ENCODE data around the gene PPP1R14B. TPM values are rescaled to one million over a fixed set of nuclear protein-coding genes. Genes with fewer than 3 reads are reported as not detected.

PPP1R14B gene
- total RNA-seq, 1 donor from 2014 or later = 286 TPM

DNA sequence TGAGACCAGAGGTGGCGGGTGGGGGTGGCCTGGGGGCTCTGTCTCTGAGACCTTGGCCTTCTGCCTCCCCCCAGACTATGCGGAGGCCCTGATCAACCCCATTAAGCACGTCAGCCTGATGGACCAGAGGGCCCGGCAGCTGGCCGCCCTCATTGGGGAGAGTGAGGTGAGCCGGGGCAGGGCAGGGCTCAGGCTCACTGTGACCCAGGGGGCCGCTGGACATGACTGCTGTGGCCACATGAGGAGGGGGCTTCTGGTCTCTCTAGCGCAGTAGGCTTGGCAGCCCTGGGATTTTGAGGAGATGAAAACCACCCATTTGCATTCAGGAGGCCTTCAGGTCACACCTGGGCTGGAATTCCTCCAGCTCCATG lies 17.2 kb upstream of the PPP1R14B start:
- no peak overlapping the region for H3K27ac Mint-ChIP-seq (ENCODE audit: unreplicated experiment)
- TF ChIP-seq, protein P1, sequence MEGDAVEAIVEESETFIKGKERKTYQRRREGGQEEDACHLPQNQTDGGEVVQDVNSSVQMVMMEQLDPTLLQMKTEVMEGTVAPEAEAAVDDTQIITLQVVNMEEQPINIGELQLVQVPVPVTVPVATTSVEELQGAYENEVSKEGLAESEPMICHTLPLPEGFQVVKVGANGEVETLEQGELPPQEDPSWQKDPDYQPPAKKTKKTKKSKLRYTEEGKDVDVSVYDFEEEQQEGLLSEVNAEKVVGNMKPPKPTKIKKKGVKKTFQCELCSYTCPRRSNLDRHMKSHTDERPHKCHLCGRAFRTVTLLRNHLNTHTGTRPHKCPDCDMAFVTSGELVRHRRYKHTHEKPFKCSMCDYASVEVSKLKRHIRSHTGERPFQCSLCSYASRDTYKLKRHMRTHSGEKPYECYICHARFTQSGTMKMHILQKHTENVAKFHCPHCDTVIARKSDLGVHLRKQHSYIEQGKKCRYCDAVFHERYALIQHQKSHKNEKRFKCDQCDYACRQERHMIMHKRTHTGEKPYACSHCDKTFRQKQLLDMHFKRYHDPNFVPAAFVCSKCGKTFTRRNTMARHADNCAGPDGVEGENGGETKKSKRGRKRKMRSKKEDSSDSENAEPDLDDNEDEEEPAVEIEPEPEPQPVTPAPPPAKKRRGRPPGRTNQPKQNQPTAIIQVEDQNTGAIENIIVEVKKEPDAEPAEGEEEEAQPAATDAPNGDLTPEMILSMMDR (conservative IDR thresholded peaks at IDR 0.05) = no peak
- peak overlapping the region; percentile 38 for H3K4me3 Mint-ChIP-seq
- no peaks in the 10 kb centered on the region for H3K9me3 Mint-ChIP-seq
- peaks cover 18% of the 10 kb centered on the region for H3K4me1 Mint-ChIP-seq
- H3K36me3 Mint-ChIP-seq (ENCODE audit: low read depth) = peaks cover 13% of the 10 kb centered on the region
- no peaks in the 10 kb centered on the region for H3K27me3 Mint-ChIP-seq (ENCODE audit: low read depth)
- DNase-seq (ENCODE audit: low read depth, low spot score) = no peak

DNA sequence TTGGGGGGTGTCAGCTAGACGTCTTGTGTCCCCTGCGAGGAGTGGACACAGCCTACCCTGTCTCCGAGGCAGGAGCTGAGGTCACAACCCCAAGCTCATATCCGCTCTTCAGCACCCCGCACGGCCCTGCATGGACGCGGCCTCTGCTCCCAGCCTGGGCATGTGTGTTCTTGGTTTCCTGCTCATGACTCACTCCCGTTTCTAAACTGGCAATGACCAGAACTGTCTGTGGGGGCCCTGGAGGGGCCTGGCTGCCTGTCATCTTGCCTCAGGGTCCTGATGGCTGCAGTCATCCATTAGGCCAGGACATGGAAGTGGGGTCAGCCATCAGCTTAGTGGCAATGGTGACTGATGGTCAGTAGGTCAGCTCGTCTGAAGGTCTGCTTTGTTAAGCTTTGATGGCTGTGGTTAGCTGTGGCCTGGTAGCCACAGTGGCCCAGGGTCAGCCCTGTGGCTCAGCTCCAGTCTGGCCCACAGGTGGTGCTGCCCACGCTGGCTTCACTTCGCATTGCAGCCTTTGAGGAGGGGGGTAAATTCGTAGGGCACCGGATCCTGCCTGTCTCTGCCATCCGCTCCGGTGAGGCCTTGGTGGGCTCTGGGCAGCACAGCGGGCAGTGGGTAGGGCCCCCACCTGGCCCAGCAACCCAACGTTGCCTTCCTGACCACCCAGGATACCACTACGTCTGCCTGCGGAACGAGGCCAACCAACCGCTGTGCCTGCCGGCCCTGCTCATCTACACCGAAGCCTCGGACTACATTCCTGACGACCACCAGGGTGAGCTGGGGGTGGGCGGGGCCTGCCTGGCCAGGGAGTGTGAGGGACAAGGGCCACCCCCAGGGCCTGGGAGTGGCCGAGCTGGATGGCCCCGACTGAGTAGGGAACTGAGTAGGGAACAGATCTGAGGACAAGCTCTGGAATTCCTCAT lies 16.5 kb upstream of the PPP1R14B start:
- H3K27ac Mint-ChIP-seq (ENCODE audit: unreplicated experiment) = peak overlapping the region; percentile 97

DNA sequence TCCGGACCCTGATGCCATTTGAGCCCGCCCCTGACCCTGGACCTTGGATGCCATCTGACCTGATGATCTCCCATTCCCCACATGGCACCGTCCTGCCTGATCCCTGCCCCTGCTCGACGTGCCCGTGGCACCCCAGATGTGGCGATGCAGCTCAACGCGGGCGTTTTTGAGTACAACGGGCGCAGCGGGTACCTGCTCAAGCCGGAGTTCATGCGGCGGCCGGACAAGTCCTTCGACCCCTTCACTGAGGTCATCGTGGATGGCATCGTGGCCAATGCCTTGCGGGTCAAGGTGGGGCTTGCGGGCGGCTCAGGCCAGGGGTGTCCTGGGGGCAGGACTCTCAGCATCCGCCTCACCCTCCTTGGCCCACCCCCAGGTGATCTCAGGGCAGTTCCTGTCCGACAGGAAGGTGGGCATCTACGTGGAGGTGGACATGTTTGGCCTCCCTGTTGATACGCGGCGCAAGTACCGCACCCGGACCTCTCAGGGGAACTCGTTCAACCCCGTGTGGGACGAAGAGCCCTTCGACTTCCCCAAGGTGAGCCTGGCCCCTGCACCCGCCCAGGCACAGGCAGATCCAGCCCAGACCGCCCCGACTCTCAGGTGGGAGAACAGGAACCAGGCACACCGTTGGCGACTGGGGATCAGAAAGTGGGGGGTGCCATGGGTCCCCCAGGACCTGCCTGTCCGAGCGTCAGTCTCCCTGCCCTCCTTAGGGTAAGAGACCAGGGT lies 15.7 kb upstream of the PPP1R14B start:
- Mint-ChIP-seq H3K4me3 (no peak overlapping the region), H3K27ac (ENCODE audit: unreplicated experiment) (no peak overlapping the region), H3K4me1 (peaks cover 14% of the 10 kb centered on the region), H3K36me3 (ENCODE audit: low read depth) (peaks cover 15% of the 10 kb centered on the region), H3K27me3 (ENCODE audit: low read depth) (no peaks in the 10 kb centered on the region), H3K9me3 (no peaks in the 10 kb centered on the region)
- no peak for DNase-seq (ENCODE audit: low read depth, low spot score)
- TF ChIP-seq, protein P1 (conservative IDR thresholded peaks at IDR 0.05) = no peak

More for the DNA sequence above, 16.5 kb upstream of the PPP1R14B start:
- Mint-ChIP-seq H3K4me1 (peaks cover 14% of the 10 kb centered on the region), H3K4me3 (peak overlapping the region; percentile 49), H3K9me3 (no peaks in the 10 kb centered on the region), H3K36me3 (ENCODE audit: low read depth) (peaks cover 13% of the 10 kb centered on the region), H3K27me3 (ENCODE audit: low read depth) (no peaks in the 10 kb centered on the region)
- TF ChIP-seq, protein P1 (conservative IDR thresholded peaks at IDR 0.05) = no peak
- DNase-seq (ENCODE audit: low read depth, low spot score) = no peak

DNA sequence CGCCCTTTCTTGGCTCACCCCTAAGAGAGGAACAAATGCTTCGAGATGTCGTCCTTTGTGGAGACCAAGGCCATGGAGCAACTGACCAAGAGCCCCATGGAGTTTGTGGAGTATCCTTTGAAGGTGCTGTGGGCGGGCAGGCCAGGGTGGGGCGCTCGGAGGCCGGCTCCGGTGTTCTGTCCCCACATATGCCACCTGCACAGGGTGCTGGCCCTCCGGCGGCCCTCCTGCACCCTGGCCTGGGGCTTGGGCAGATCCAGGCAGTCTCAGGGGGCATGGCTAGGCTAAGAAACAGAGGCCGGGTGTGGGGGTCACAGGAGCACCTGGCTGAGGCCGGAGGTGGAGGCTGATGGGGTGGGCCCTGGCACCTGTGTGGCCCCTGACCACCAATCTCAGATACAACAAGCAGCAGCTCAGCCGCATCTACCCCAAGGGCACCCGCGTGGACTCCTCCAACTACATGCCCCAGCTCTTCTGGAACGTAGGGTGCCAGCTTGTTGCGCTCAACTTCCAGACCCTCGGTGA lies 14.9 kb upstream of the PPP1R14B start:
- TF ChIP-seq, protein P1 (conservative IDR thresholded peaks at IDR 0.05) = no peak
- H3K36me3 Mint-ChIP-seq (ENCODE audit: low read depth) = peaks cover 15% of the 10 kb centered on the region
- no peaks in the 10 kb centered on the region for H3K9me3 Mint-ChIP-seq
- no peak overlapping the region for H3K27ac Mint-ChIP-seq (ENCODE audit: unreplicated experiment)
- peaks cover 14% of the 10 kb centered on the region for H3K4me1 Mint-ChIP-seq
- no peak overlapping the region for H3K4me3 Mint-ChIP-seq
- no peak for DNase-seq (ENCODE audit: low read depth, low spot score)
- H3K27me3 Mint-ChIP-seq (ENCODE audit: low read depth) = no peaks in the 10 kb centered on the region

DNA sequence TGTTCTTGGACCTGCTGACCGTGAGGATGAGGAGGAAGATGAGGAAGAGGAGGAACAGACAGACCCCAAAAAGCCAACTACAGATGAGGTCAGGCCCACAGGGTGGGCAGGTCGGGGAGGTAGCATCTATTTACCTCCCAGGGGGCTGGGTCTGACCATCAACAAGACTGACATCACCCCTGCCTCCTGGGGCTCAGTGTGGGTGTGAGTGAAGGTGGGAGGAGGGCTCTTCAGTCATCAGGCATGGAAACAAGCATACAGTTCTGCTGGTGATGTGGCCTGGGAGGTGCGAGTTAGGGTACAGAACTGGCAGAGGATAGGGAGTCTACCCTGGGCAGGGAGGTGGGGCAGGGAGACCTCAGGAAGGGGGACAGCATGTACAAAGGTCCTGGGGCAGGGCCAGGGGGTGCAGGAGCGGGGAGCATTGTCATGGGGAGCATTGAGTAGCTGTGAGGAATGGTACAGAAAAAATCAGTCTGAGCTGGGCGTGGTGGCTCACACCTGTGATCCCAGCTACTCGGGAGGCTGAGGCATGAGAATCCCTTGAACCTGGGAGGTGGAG lies 13.5 kb upstream of the PPP1R14B start:
- no peaks in the 10 kb centered on the region for H3K27me3 Mint-ChIP-seq (ENCODE audit: low read depth)
- DNase-seq (ENCODE audit: low read depth, low spot score) = no peak
- peaks cover 14% of the 10 kb centered on the region for H3K4me1 Mint-ChIP-seq
- H3K36me3 Mint-ChIP-seq (ENCODE audit: low read depth) = peaks cover 15% of the 10 kb centered on the region
- TF ChIP-seq, protein P1 (conservative IDR thresholded peaks at IDR 0.05) = no peak
- H3K27ac Mint-ChIP-seq (ENCODE audit: unreplicated experiment) = no peak overlapping the region
- H3K9me3 Mint-ChIP-seq = no peaks in the 10 kb centered on the region
- peak overlapping the region; percentile 41 for H3K4me3 Mint-ChIP-seq
